ENCODE measurements around the gene GRAMD2B.

DNA sequence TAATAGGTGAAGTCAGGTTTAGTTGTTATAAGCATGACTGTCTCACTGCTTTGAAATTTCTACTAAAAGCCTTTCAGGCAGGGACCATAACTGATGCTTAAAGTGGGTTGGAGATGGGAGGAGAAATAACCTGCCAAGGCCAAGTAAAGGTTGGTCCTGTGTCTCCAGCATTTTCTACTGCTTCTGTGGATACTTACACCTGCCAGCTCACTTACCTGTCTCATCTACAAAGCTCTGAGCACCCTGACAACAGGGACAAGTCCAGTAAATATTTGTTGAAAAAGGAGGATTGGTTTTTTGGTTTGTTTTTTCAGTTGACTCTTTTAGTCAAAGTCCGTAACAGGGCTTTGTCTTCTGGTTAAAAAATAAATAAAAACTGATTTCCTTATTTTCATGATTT, 38.6 kb downstream of the GRAMD2B start:
- no peak for TF ChIP-seq POLR2A (IDR thresholded peaks at IDR 0.05)
- TF ChIP-seq, protein P1, sequence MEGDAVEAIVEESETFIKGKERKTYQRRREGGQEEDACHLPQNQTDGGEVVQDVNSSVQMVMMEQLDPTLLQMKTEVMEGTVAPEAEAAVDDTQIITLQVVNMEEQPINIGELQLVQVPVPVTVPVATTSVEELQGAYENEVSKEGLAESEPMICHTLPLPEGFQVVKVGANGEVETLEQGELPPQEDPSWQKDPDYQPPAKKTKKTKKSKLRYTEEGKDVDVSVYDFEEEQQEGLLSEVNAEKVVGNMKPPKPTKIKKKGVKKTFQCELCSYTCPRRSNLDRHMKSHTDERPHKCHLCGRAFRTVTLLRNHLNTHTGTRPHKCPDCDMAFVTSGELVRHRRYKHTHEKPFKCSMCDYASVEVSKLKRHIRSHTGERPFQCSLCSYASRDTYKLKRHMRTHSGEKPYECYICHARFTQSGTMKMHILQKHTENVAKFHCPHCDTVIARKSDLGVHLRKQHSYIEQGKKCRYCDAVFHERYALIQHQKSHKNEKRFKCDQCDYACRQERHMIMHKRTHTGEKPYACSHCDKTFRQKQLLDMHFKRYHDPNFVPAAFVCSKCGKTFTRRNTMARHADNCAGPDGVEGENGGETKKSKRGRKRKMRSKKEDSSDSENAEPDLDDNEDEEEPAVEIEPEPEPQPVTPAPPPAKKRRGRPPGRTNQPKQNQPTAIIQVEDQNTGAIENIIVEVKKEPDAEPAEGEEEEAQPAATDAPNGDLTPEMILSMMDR (IDR thresholded peaks at IDR 0.05), result no peak

All from body of pancreas (tissue), 4 donors.